ENCODE measurements around the gene DNAJC17.
A peak's percentile ranks its signal among the peaks of the same experiment; 100 is the strongest.

Gene DNAJC17

GRCh38 chr15:40764629-40765103, 42.6 kb downstream of the DNAJC17 start:
- DNase-seq, result no peak

GRCh38 chr15:40763801-40764628, 43.3 kb downstream of the DNAJC17 start, which contains the start of gene GCHFR:
GCHFR (plus strand) TSS chr15:40764068; CDS start chr15:40764181, 113 bp downstream.
- DNase-seq, result peak; percentile 91

DNA sequence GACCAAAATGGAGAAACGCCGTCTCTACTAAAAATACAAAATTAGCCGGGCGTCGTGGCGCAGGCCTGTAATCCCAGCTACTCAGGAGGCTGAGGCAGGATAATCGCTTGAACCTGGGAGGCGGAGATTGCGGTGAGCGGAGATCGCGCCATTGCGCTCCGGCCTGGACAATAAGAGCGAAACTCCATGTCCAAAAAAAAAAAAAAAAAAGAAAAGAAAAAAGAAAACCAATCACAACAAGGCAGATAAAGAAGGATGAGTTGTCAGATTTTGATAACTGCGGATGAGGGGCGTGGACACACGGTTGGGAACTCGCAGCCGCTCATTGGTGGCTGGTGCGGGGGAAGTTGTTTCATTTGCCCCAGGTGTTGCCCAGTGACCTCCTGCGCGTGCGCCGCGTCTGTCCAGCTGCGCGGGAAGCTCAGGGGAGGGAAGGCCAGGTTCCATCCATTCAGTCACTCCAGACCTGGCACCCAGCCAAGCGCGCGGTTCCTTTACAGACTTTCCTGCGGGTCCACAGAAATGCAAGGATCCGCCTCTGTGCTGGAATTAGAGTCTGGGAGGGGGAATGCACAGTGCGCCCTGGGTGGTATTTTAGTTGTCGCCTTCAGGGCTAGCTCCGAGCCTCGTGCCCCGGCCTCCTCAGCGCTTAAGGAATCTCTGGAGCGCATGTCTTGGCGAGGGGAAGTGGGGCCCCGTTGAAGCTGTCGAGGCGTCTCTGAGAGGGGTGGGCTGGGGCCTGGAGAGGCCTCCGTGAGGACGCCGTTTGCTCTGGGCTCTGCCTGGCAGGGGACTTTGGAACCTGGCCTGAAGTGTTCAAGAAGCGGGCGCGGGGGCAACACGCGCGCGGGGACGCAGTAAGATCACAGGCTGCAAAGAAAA, 44.1 kb downstream of the DNAJC17 start:
- DNase-seq, result no peak

DNA sequence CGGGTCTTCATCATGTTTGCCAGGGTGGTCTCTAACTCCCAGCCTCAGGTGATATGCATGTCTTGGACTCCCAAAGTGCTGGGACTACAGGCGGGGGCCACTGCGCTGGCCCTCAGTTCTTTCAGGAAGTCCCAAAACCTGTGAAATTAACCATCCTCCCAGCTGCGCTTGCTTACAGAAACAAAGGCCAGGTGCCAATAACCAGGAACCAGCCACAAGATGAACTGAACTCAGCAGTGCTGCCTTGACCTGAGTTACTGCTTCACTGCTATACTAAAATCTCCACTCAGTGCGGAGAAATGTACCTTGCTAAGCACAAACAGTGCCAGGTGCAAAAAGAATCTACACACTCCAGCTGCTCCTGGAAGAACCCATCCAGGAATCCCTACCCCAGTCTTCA, 47.3 kb downstream of the DNAJC17 start:
- DNase-seq, result no peak

- DNase-seq, result no peak
These were observed 50.3 kb downstream of the DNAJC17 start for GRCh38 chr15:40756938-40757337.

GRCh38 chr15:40755812-40756208, 51.5 kb downstream of the DNAJC17 start:
- DNase-seq, result no peak

DNA sequence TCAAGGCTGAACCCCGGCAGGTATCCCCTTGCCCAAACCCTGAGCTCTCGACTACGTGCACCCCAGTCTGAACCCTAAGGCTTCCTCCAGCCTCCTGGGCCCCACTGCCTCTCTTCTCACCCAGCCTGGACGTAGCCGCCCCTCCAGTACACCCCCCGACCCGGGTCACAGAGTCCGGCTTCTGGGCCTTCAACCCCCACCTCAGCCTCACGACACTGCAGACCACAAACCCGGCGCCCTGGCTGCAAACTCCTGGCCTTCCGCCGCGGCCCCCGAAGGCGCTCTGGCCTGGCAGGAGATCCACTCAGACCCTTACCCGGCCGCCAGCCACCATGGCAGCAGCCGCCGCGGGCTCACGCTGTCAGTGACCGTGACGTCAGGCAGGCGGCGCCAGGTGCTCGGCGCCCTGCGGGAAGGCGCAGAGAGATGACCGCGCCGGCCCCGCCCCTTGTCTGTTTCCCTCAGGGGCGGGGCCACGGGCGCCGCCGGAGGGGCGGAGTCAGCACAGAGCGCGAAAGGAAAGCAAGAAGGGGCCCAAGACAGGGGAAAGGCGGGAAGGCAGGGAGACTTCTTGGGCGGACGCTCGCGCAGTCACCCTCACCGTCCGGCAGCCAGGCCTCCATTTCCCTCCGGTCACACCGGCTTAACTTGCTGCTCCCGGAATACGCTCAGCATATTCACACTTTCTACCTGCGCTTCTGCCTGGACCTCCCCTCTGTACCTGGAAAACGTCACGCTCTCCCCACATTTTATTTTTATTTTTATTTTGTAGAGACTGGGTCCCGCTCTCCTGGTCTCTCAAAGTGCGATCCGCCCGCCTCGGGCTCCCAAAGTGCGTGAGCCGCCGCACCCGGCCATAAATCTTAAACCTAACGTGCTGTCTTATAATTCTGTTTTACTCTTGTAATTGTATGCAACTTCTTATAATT, 52.1 kb downstream of the DNAJC17 start, which contains the start of gene RMDN3:
Gene RMDN3, minus strand, starts transcription at position 372 of the 929 bp plus-strand sequence. CDS start 471 bp downstream, outside the sequence.
- DNase-seq, result peak; percentile 98

DNA sequence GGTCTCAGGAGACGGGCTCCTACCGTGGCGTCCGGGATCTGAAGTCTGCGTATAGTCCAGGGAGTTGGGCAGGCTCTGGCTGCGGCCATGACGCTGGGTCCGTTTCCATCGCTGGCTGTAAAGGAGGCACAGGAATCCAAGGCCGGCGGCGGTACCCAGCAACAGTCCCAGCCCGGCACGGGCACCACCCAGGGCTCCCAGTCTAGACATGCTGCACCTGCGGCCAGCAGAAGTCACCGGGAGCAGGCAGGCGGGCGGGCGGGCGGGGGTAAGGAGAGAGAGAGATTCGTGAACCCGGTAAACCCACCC, 52.7 kb downstream of the DNAJC17 start:
- DNase-seq, result no peak

DNA sequence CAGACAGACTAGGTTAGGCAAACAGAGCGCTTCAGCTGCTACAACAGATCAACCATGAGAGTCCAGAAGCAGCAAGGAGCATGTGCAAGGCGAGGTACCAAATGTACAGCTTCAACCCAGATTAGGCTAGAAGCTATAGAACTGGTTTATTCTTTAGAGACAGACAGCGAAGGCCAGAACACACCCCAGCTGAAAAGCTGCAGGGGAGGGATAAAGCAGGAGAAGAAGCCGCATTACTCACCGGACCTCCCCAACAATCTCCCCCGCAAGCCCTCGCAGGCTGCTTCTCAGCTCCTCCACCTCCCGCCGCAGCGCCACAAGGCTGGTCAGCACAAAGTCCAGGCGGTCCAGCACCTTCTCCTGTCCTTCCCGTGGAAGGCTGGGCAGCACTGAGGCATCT, 55.5 kb downstream of the DNAJC17 start:
- DNase-seq, result no peak

- no peak for DNase-seq
These were observed 56.4 kb downstream of the DNAJC17 start for GRCh38 chr15:40750885-40751284.

DNA sequence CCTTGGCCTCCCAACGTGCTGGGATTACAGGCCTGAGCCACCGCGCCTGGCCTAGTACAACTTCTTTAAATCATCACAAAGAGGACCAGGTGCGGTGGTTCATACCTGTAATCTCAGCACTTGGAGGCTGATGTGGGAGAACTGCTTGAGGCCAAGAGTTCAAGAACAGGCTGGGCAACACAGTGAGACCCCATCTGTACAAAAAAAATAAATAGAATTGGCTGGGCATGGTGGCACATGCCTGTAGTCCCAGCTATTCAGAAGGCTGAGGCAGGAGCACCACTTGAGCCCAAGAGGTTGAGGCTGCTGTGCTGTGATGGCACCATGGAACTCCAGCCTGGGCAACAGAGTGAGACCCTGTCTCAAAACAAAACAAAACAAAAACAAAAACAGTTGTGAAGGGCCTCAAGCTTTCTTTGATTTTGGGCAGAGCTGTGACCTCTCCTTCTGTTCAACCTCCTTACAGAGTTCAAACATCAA, 58.1 kb downstream of the DNAJC17 start:
- no peak for DNase-seq

GRCh38 chr15:40747685-40748631, 59.3 kb downstream of the DNAJC17 start:
- DNase-seq, result no peak

DNA sequence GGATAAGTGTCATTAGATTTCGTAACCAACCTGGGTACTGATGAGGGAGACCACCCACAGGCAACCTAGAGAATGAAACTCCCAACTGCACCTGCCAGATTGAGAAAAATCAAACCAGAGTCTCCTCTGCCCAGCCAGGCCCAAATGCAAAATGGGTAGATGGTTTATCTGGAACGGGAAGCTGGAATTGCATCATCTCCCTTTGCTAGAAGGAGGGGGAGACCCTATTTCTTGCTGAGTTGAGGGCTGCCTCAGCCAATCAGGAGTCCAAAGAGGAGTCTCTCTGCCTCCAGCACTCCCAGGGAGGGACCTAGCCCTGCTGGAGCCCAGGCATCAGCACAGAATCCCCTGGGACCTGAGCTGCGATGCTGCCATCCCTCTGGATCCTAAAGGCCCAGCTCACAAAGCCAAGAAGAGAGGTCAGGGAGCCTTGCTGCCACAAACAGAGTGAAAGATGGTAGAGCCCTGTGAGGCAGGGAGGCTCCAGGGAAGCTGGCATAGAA, 60.3 kb downstream of the DNAJC17 start:
- no peak for DNase-seq

DNA sequence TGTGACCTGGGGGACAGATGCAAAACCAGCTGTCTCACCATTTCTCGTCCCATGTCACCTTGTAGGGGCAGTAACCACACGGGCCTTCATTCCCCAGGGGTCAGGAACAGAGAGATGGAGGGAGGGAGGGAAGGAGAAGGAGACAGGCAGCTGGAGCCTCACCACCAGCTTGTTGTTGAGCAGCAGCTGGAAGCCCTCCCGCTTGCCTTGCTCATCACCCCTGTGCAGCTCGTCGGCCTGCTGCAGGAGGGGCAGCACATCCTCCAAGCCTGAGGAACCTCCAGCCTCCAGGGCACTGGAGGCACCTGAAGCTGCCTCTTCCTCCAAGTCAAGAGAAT, 62.5 kb downstream of the DNAJC17 start:
- DNase-seq, result peak; percentile 17

GRCh38 chr15:40743921-40744814, 63.1 kb downstream of the DNAJC17 start:
- DNase-seq, result no peak

DNA sequence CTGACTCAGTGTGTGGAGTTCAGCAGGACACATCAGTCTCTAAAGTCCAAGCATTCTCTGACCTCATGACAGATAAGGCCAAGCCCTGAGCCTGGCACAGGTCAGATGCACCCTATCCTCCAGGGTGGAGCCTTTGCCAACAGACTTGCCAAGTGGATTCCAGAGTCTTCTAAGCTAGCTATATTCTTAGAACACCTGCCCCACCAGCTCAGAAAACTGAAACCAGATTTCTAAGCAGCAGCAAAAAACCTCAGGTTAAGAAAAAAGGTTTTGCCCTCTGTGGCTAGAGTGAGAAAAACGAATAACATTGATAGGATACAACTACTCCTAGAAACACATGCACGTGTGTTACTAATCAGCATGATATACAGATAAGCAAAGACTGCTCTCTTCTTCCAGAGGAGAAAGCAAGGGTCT, 63.8 kb downstream of the DNAJC17 start:
- DNase-seq, result no peak

DNA sequence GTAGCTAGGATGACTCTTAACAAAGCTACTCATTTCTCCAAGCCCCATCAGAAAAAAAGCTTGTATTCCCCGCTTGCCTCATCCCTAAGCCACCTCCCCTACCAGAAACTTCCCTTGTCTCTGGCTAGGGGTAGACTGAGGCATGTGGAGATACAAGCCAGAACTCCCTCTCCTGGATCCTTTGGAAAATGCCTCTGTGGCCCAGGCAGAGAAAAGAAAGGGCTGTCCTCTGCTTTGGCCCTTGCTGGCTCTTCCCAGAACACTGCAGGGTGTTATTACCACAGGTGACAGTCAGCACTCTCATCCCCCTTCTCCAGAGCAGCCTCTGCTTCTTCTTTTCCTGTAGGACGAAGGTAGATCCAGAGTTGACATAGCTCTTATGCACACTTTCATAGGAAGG, 67.4 kb downstream of the DNAJC17 start:
- DNase-seq, result no peak

DNA sequence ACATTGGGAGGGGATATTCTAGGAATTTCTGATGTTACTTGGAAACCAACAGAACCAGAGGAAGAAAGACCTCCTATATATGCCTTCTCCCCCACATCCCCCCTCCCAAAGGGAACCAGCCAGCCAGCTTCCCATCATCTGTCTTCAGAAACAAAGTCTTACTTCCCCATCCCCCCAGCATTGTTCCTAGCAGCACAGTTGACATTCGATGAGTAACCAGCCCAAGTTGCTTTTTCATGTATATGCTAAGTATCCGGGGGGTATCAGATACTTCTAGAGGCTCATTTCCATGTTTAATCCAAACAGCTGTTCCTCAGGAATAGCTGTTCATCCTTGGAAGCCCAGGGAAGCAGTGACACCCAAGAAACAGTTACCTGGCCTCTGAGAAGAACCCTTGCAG, 68.2 kb downstream of the DNAJC17 start:
- no peak for DNase-seq

- DNase-seq, result no peak
These were observed 70.2 kb downstream of the DNAJC17 start for GRCh38 chr15:40737048-40737447.

DNA sequence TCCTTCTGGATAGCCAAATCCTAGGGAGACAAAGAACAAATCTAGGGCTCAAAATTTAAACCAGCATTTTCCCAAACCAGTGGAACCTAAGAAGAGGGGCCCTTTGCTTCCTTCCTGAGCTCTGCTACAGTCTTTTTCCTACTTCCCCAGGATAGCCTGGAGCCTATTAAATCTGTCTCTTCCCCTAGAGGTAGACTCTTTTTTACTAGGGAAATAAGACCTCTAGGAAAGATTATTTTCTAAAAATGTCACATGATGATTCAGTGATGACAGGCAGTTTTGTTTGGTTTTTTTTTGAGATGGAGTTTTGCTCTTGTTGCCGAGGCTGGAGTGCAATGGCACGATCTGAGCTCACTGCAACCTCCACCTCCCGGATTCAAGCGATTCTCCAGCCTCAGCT, 70.7 kb downstream of the DNAJC17 start:
- DNase-seq, result no peak

Data from retina (tissue), 1 donor.